ENCODE measurements around the gene APOA5. TPM values are rescaled to one million over a fixed set of nuclear protein-coding genes. Genes with fewer than 3 reads are reported as not detected.
A peak's percentile ranks its signal among the peaks of the same experiment; 100 is the strongest.

The APOA5 gene
- total and polyA plus RNA-seq, 2 of the 13 experiments (the other 11 are each of a cell fraction or from before 2014, with no cell fraction given), result 44.0 to 49.1 TPM

DNA sequence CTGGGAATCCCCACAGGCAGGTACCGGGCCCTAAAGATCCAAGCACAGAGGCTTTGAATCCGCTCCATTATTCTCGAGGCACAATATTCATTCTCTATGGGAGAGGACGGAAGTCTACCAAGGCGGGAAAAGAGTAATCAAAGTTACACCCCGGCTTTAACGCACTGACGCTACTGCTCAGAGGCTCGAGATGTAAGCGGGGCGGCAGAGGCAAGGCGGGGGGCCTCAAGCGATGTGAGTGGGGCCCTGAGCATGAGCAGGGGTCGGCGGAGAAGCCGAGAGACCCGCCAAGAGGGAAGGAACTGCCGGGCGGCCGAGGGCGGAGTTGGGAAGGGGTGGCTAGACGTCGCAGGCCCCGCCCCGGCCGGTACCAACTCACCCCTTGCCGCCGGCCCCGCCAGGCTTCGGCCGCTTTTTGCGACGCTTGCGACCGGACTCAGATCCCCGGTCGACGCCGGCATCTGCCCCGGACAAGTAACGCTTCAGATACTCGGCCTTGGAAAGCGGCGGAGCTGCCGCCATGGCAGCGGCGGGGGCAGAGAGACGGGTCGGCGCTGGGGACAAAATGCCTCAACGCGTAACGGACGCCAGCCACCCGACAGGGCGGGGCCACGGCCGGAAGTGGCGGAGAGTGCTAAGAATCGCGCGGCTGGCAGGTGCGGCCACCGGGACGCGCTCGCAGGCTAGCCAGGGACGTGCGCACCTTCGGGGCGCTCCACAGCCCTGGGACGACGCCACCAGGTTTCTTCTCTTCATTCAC lies 19.1 kb downstream of the APOA5 start, which contains the start of gene BUD13 (continued):
- TF ChIP-seq, protein P1, sequence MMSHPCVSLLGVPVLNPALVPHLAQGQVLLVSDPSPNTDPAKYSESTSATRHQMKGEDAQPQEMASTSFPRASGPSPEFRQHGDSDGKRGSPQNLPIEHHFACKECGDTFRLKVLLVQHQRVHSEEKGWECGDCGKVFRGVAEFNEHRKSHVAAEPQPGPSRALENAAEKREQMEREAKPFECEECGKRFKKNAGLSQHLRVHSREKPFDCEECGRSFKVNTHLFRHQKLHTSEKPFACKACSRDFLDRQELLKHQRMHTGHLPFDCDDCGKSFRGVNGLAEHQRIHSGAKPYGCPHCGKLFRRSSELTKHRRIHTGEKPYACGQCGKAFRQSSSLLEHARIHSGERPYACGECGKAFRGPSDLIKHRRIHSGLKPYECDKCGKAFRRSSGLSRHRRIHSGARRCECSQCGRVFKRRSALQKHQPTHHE (CRISPR knock-in tag; IDR thresholded peaks at IDR 0.05; ENCODE audit: borderline replicate concordance), result no peak
- TF ChIP-seq, protein P2, sequence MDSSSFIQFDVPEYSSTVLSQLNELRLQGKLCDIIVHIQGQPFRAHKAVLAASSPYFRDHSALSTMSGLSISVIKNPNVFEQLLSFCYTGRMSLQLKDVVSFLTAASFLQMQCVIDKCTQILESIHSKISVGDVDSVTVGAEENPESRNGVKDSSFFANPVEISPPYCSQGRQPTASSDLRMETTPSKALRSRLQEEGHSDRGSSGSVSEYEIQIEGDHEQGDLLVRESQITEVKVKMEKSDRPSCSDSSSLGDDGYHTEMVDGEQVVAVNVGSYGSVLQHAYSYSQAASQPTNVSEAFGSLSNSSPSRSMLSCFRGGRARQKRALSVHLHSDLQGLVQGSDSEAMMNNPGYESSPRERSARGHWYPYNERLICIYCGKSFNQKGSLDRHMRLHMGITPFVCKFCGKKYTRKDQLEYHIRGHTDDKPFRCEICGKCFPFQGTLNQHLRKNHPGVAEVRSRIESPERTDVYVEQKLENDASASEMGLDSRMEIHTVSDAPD (CRISPR knock-in tag; IDR thresholded peaks at IDR 0.05), result peak; percentile 83
- TF ChIP-seq, protein P3, sequence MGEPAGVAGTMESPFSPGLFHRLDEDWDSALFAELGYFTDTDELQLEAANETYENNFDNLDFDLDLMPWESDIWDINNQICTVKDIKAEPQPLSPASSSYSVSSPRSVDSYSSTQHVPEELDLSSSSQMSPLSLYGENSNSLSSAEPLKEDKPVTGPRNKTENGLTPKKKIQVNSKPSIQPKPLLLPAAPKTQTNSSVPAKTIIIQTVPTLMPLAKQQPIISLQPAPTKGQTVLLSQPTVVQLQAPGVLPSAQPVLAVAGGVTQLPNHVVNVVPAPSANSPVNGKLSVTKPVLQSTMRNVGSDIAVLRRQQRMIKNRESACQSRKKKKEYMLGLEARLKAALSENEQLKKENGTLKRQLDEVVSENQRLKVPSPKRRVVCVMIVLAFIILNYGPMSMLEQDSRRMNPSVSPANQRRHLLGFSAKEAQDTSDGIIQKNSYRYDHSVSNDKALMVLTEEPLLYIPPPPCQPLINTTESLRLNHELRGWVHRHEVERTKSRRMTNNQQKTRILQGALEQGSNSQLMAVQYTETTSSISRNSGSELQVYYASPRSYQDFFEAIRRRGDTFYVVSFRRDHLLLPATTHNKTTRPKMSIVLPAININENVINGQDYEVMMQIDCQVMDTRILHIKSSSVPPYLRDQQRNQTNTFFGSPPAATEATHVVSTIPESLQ (CRISPR knock-in tag; conservative IDR thresholded peaks at IDR 0.05), result no peak; the same call in 1 of the 2 replicates
- TF ChIP-seq TMF1 (CRISPR knock-in tag; IDR thresholded peaks at IDR 0.05; ENCODE audit: low read depth) (peak; percentile 95), ZNF674 (CRISPR knock-in tag; IDR thresholded peaks at IDR 0.05; ENCODE audit: low read depth) (0 out of 2 replicates have a peak, but pooled peaks have one; percentile 79), TP53 (CRISPR knock-in tag; conservative IDR thresholded peaks at IDR 0.05) (peak; percentile 65; the same call in 1 of the 2 replicates), ZNF556 (CRISPR knock-in tag; IDR thresholded peaks at IDR 0.05; ENCODE audit: borderline replicate concordance) (peak; percentile 84; the same call in 1 of the 2 replicates), ZNF207 (IDR thresholded peaks at IDR 0.05; ENCODE audit: borderline replicate concordance) (no peak), ZNF362 (CRISPR knock-in tag; IDR thresholded peaks at IDR 0.05; ENCODE audit: borderline replicate concordance) (0 out of 2 replicates have a peak, but pooled peaks have one; percentile 34), ETV6 (CRISPR knock-in tag; conservative IDR thresholded peaks at IDR 0.05) (0 out of 2 replicates have a peak, but pooled peaks have one; percentile 42), ETV5 (CRISPR knock-in tag; IDR thresholded peaks at IDR 0.05; ENCODE audit: borderline replicate concordance) (peak; percentile 98), ZNF431 (CRISPR knock-in tag; IDR thresholded peaks at IDR 0.05; ENCODE audit: borderline replicate concordance, low read depth) (peak; percentile 40; the same call in 1 of the 2 replicates), HNF4A (CRISPR knock-in tag; IDR thresholded peaks at IDR 0.05) (0 out of 2 replicates have a peak, but pooled peaks have one; percentile 35), NR1H2 (CRISPR knock-in tag; IDR thresholded peaks at IDR 0.05; ENCODE audit: borderline replicate concordance, low read depth) (peak; percentile 59; the same call in 1 of the 2 replicates), PCBP2 (optimal IDR thresholded peaks at IDR 0.05; ENCODE audit: low read depth, low read length, poor library complexity, severe bottlenecking) (no peak), NKX3-1 (CRISPR knock-in tag; IDR thresholded peaks at IDR 0.05) (no peak; the same call in 1 of the 2 replicates), E2F2 (CRISPR knock-in tag; IDR thresholded peaks at IDR 0.05; ENCODE audit: borderline replicate concordance) (peak; percentile 96; the same call in 1 of the 2 replicates), ZC3H13 (CRISPR knock-in tag; IDR thresholded peaks at IDR 0.05) (0 out of 2 replicates have a peak, but pooled peaks have one; percentile 30)

Data from HepG2 (cell line).